NCI-H2029 (cell line): ENCODE data around the gene LRMDA.
"Not testable (repeated sequence)": the region's sequence is repeated elsewhere in the genome, so short reads cannot be mapped to it uniquely, and the experiment has no call there.

Experiments
- DNase-seq: peaks from one replicate; lab custom pipeline; 2025; lab: John Stamatoyannopoulos, UW

Gene LRMDA

GRCh38 chr10:76553263-76554032 is 1122.0 kb downstream of the LRMDA start:
- no peak for DNase-seq

- no peak for DNase-seq
Observed at GRCh38 chr10:76554033-76554408, 1122.6 kb downstream of the LRMDA start.

- no peak for DNase-seq
Observed at GRCh38 chr10:76554478-76554877, 1123.1 kb downstream of the LRMDA start.

GRCh38 chr10:76555067-76555670 is 1123.7 kb downstream of the LRMDA start:
- DNase-seq: no peak

GRCh38 chr10:76557366-76557765 is 1125.9 kb downstream of the LRMDA start:
- DNase-seq: no peak

GRCh38 chr10:76558586-76558985 is 1127.2 kb downstream of the LRMDA start:
- DNase-seq: no peak

- DNase-seq: no peak
Observed at GRCh38 chr10:76558996-76559891, 1127.8 kb downstream of the LRMDA start.

GRCh38 chr10:76559892-76560220 is 1128.4 kb downstream of the LRMDA start:
- no peak for DNase-seq

GRCh38 chr10:76560338-76560737 is 1128.9 kb downstream of the LRMDA start:
- DNase-seq: no peak

GRCh38 chr10:76563286-76563685 is 1131.9 kb downstream of the LRMDA start:
- no peak for DNase-seq

- no peak for DNase-seq
Observed at GRCh38 chr10:76572021-76572420, 1140.6 kb downstream of the LRMDA start.

- no peak for DNase-seq
Observed at GRCh38 chr10:76576276-76576962, 1145.0 kb downstream of the LRMDA start.

- DNase-seq: no peak
Observed at GRCh38 chr10:76577455-76577854, 1146.0 kb downstream of the LRMDA start.

GRCh38 chr10:76581506-76582256 is 1150.3 kb downstream of the LRMDA start:
- DNase-seq: peak; percentile 55

GRCh38 chr10:76582531-76582930 is 1151.1 kb downstream of the LRMDA start:
- no peak for DNase-seq

- no peak for DNase-seq
Observed at GRCh38 chr10:76583711-76584161, 1152.3 kb downstream of the LRMDA start.

GRCh38 chr10:76584466-76584865 is 1153.0 kb downstream of the LRMDA start:
- DNase-seq: not testable (repeated sequence)
